ENCODE data around the gene FSD2.

Gene FSD2

GRCh38 chr15:82809308-82810060 is 3.6 kb upstream of the FSD2 start, which contains the start of gene WHAMM:
WHAMM (plus strand) TSS chr15:82809628; CDS start chr15:82809727, 99 bp downstream.
- peak within 1 kb of the TSS; percentile 99 for H3K27ac ChIP-seq (ENCODE audit: low read depth, low read length)
- no peaks in the 10 kb centered on the region for H3K9me3 ChIP-seq (ENCODE audit: control insufficient read depth in 1 of 2, low read length in 2 of 2)
- H3K36me3 ChIP-seq (ENCODE audit: control insufficient read depth in 1 of 2, insufficient read depth in 2 of 2, low read length in 2 of 2): peaks cover 0 to 13% of the 10 kb centered on the region in 2 donors
- H3K27me3 ChIP-seq (ENCODE audit: control insufficient read depth in 1 of 2, insufficient read depth in 2 of 2, low read length in 2 of 2): no peaks in the 10 kb centered on the region
- peak within 1 kb of the TSS; percentile 79 to 82 for H3K9ac ChIP-seq (ENCODE audit: low read depth in 1 of 2, low read length in 2 of 2)
- peaks cover 0 to 16% of the 10 kb centered on the region in 2 donors for H3K4me1 ChIP-seq (ENCODE audit: control insufficient read depth in 1 of 2, insufficient read depth in 2 of 2, low read length in 2 of 2)
- H3K4me3 ChIP-seq (ENCODE audit: low read depth in 1 of 2, low read length in 2 of 2): peak within 1 kb of the TSS; percentile 73 to 92

GRCh38 chr15:82808634-82809041 is 2.8 kb upstream of the FSD2 start:
- Histone ChIP-seq H3K27me3 (ENCODE audit: control insufficient read depth in 1 of 2, insufficient read depth in 2 of 2, low read length in 2 of 2) (no peaks in the 10 kb centered on the region), H3K9me3 (ENCODE audit: control insufficient read depth in 1 of 2, low read length in 2 of 2) (no peaks in the 10 kb centered on the region), H3K27ac (ENCODE audit: low read depth, low read length) (no peak overlapping the region), H3K4me1 (ENCODE audit: control insufficient read depth in 1 of 2, insufficient read depth in 2 of 2, low read length in 2 of 2) (peaks cover 0 to 16% of the 10 kb centered on the region in 2 donors), H3K9ac (ENCODE audit: low read depth in 1 of 2, low read length in 2 of 2) (peak overlapping the region in 1 of 2 donors; percentile 33), H3K36me3 (ENCODE audit: control insufficient read depth in 1 of 2, insufficient read depth in 2 of 2, low read length in 2 of 2) (peaks cover 0 to 6% of the 10 kb centered on the region in 2 donors), H3K4me3 (ENCODE audit: low read depth in 1 of 2, low read length in 2 of 2) (peak overlapping the region; percentile 65 to 73)

GRCh38 chr15:82807920-82808633 is 2.2 kb upstream of the FSD2 start:
- peaks cover 0 to 2% of the 10 kb centered on the region in 2 donors for H3K36me3 ChIP-seq (ENCODE audit: control insufficient read depth in 1 of 2, insufficient read depth in 2 of 2, low read length in 2 of 2)
- no peak overlapping the region for H3K27ac ChIP-seq (ENCODE audit: low read depth, low read length)
- peaks cover 0 to 13% of the 10 kb centered on the region in 2 donors for H3K4me1 ChIP-seq (ENCODE audit: control insufficient read depth in 1 of 2, insufficient read depth in 2 of 2, low read length in 2 of 2)
- H3K9me3 ChIP-seq (ENCODE audit: control insufficient read depth in 1 of 2, low read length in 2 of 2): no peaks in the 10 kb centered on the region
- H3K27me3 ChIP-seq (ENCODE audit: control insufficient read depth in 1 of 2, insufficient read depth in 2 of 2, low read length in 2 of 2): no peaks in the 10 kb centered on the region
- H3K4me3 ChIP-seq (ENCODE audit: low read depth in 1 of 2, low read length in 2 of 2): no peak overlapping the region
- H3K9ac ChIP-seq (ENCODE audit: low read depth in 1 of 2, low read length in 2 of 2): no peak overlapping the region

- H3K9ac ChIP-seq (ENCODE audit: low read depth in 1 of 2, low read length in 2 of 2): no peak overlapping the region
- no peaks in the 10 kb centered on the region for H3K27me3 ChIP-seq (ENCODE audit: control insufficient read depth in 1 of 2, insufficient read depth in 2 of 2, low read length in 2 of 2)
- peaks cover 0 to 7% of the 10 kb centered on the region in 2 donors for H3K4me1 ChIP-seq (ENCODE audit: control insufficient read depth in 1 of 2, insufficient read depth in 2 of 2, low read length in 2 of 2)
- H3K4me3 ChIP-seq (ENCODE audit: low read depth in 1 of 2, low read length in 2 of 2): no peak overlapping the region
- no peaks in the 10 kb centered on the region for H3K9me3 ChIP-seq (ENCODE audit: control insufficient read depth in 1 of 2, low read length in 2 of 2)
- H3K27ac ChIP-seq (ENCODE audit: low read depth, low read length): no peak overlapping the region
- no peaks in the 10 kb centered on the region for H3K36me3 ChIP-seq (ENCODE audit: control insufficient read depth in 1 of 2, insufficient read depth in 2 of 2, low read length in 2 of 2)
Observed at GRCh38 chr15:82804575-82804949, 1.3 kb downstream of the FSD2 start.

GRCh38 chr15:82803793-82804574 is 1.9 kb downstream of the FSD2 start:
- Histone ChIP-seq H3K4me1 (ENCODE audit: control insufficient read depth in 1 of 2, insufficient read depth in 2 of 2, low read length in 2 of 2) (peaks cover 0 to 4% of the 10 kb centered on the region in 2 donors), H3K27me3 (ENCODE audit: control insufficient read depth in 1 of 2, insufficient read depth in 2 of 2, low read length in 2 of 2) (peaks cover 0 to 4% of the 10 kb centered on the region in 2 donors), H3K4me3 (ENCODE audit: low read depth in 1 of 2, low read length in 2 of 2) (no peak overlapping the region), H3K9ac (ENCODE audit: low read depth in 1 of 2, low read length in 2 of 2) (no peak overlapping the region), H3K27ac (ENCODE audit: low read depth, low read length) (no peak overlapping the region), H3K9me3 (ENCODE audit: control insufficient read depth in 1 of 2, low read length in 2 of 2) (no peaks in the 10 kb centered on the region), H3K36me3 (ENCODE audit: control insufficient read depth in 1 of 2, insufficient read depth in 2 of 2, low read length in 2 of 2) (no peaks in the 10 kb centered on the region)

- H3K4me3 ChIP-seq (ENCODE audit: low read depth in 1 of 2, low read length in 2 of 2): no peak overlapping the region
- no peaks in the 10 kb centered on the region for H3K9me3 ChIP-seq (ENCODE audit: control insufficient read depth in 1 of 2, low read length in 2 of 2)
- H3K27me3 ChIP-seq (ENCODE audit: control insufficient read depth in 1 of 2, insufficient read depth in 2 of 2, low read length in 2 of 2): peaks cover 0 to 4% of the 10 kb centered on the region in 2 donors
- no peak overlapping the region for H3K27ac ChIP-seq (ENCODE audit: low read depth, low read length)
- no peaks in the 10 kb centered on the region for H3K4me1 ChIP-seq (ENCODE audit: control insufficient read depth in 1 of 2, insufficient read depth in 2 of 2, low read length in 2 of 2)
- H3K9ac ChIP-seq (ENCODE audit: low read depth in 1 of 2, low read length in 2 of 2): no peak overlapping the region
- H3K36me3 ChIP-seq (ENCODE audit: control insufficient read depth in 1 of 2, insufficient read depth in 2 of 2, low read length in 2 of 2): no peaks in the 10 kb centered on the region
Observed at GRCh38 chr15:82802497-82802896, 3.4 kb downstream of the FSD2 start.

- Histone ChIP-seq H3K4me3 (ENCODE audit: low read depth in 1 of 2, low read length in 2 of 2) (no peak overlapping the region), H3K27me3 (ENCODE audit: control insufficient read depth in 1 of 2, insufficient read depth in 2 of 2, low read length in 2 of 2) (peaks cover 0 to 4% of the 10 kb centered on the region in 2 donors), H3K27ac (ENCODE audit: low read depth, low read length) (no peak overlapping the region), H3K36me3 (ENCODE audit: control insufficient read depth in 1 of 2, insufficient read depth in 2 of 2, low read length in 2 of 2) (no peaks in the 10 kb centered on the region), H3K9ac (ENCODE audit: low read depth in 1 of 2, low read length in 2 of 2) (no peak overlapping the region), H3K9me3 (ENCODE audit: control insufficient read depth in 1 of 2, low read length in 2 of 2) (no peaks in the 10 kb centered on the region), H3K4me1 (ENCODE audit: control insufficient read depth in 1 of 2, insufficient read depth in 2 of 2, low read length in 2 of 2) (no peaks in the 10 kb centered on the region)
Observed at GRCh38 chr15:82799183-82799841, 6.6 kb downstream of the FSD2 start.

- Histone ChIP-seq H3K4me1 (ENCODE audit: control insufficient read depth in 1 of 2, insufficient read depth in 2 of 2, low read length in 2 of 2) (no peaks in the 10 kb centered on the region), H3K9me3 (ENCODE audit: control insufficient read depth in 1 of 2, low read length in 2 of 2) (no peaks in the 10 kb centered on the region), H3K27ac (ENCODE audit: low read depth, low read length) (no peak overlapping the region), H3K27me3 (ENCODE audit: control insufficient read depth in 1 of 2, insufficient read depth in 2 of 2, low read length in 2 of 2) (peaks cover 0 to 4% of the 10 kb centered on the region in 2 donors), H3K36me3 (ENCODE audit: control insufficient read depth in 1 of 2, insufficient read depth in 2 of 2, low read length in 2 of 2) (no peaks in the 10 kb centered on the region), H3K4me3 (ENCODE audit: low read depth in 1 of 2, low read length in 2 of 2) (no peak overlapping the region), H3K9ac (ENCODE audit: low read depth in 1 of 2, low read length in 2 of 2) (no peak overlapping the region)
Observed at GRCh38 chr15:82798531-82799166, 7.2 kb downstream of the FSD2 start.

GRCh38 chr15:82798104-82798503 is 7.8 kb downstream of the FSD2 start:
- H3K4me1 ChIP-seq (ENCODE audit: control insufficient read depth in 1 of 2, insufficient read depth in 2 of 2, low read length in 2 of 2): no peaks in the 10 kb centered on the region
- peaks cover 0 to 4% of the 10 kb centered on the region in 2 donors for H3K27me3 ChIP-seq (ENCODE audit: control insufficient read depth in 1 of 2, insufficient read depth in 2 of 2, low read length in 2 of 2)
- no peak overlapping the region for H3K4me3 ChIP-seq (ENCODE audit: low read depth in 1 of 2, low read length in 2 of 2)
- no peak overlapping the region for H3K9ac ChIP-seq (ENCODE audit: low read depth in 1 of 2, low read length in 2 of 2)
- H3K9me3 ChIP-seq (ENCODE audit: control insufficient read depth in 1 of 2, low read length in 2 of 2): no peaks in the 10 kb centered on the region
- no peak overlapping the region for H3K27ac ChIP-seq (ENCODE audit: low read depth, low read length)
- H3K36me3 ChIP-seq (ENCODE audit: control insufficient read depth in 1 of 2, insufficient read depth in 2 of 2, low read length in 2 of 2): no peaks in the 10 kb centered on the region

Data from duodenal mucosa (tissue), 2 donors.